Neuron (in vitro differentiated cells): ENCODE data around the gene MAP3K12.
"Not testable (repeated sequence)": the region's sequence is repeated elsewhere in the genome, so short reads cannot be mapped to it uniquely, and the experiment has no call there.

Experiments used
- H2AFZ ChIP-seq: one replicate; pipeline ENCODE4 v1.6.1; 2013; ENCODE audit warnings: low read depth, mild to moderate bottlenecking, inconsistent platforms, low read length, moderate library complexity
- H3K27me3 ChIP-seq: one replicate; pipeline ENCODE4 v1.6.1; 2013; ENCODE audit warnings: low read length; ENCODE audit not compliant: insufficient read depth
- H3K36me3 ChIP-seq: one replicate; pipeline ENCODE4 v1.6.1; 2013; ENCODE audit warnings: low read length; ENCODE audit not compliant: insufficient read depth
- H3K4me1 ChIP-seq: one replicate; pipeline ENCODE4 v1.6.1; 2013; ENCODE audit warnings: low read length; ENCODE audit not compliant: insufficient read depth
- H3K4me3 ChIP-seq: 2 replicates; pipeline ENCODE4 v1.5.1; 2013; ENCODE audit warnings: mild to moderate bottlenecking, low read length, moderate library complexity
- H3K9me3 ChIP-seq: one replicate; pipeline ENCODE4 v1.6.1; 2013; ENCODE audit warnings: low read length

The MAP3K12 gene

GRCh38 chr12:53450936-53451335, 48.3 kb downstream of the MAP3K12 start:
- H2AFZ ChIP-seq = no peak overlapping the region
- H3K4me1 ChIP-seq = peaks cover 22% of the 10 kb centered on the region
- no peak overlapping the region for H3K4me3 ChIP-seq
- H3K27me3 ChIP-seq = no peaks in the 10 kb centered on the region
- H3K9me3 ChIP-seq = no peaks in the 10 kb centered on the region
- peaks cover 35% of the 10 kb centered on the region for H3K36me3 ChIP-seq

GRCh38 chr12:53444593-53445325, 54.5 kb downstream of the MAP3K12 start:
- H3K4me3 ChIP-seq, H3K27me3 ChIP-seq: not testable (repeated sequence)

DNA sequence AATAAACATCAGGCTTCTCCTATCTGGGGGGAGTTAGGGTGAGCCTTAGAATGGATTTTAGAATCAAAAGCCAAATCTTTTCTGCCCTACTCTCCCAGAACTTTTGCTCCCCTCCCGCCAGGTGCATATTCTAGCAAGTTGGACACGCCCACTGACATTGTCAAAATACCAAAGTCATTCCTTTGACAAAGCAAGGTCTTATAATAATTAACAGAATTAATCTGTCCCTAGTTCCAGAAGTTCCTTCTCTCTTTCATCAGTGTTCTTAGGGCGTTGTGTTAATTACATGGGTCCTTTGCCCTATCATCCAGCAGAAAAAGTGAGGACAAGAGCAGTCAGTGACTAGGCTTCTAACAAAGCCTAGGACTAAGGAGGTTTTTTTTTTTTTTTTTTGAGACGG, 55.3 kb downstream of the MAP3K12 start:
- Histone ChIP-seq H3K9me3 (no peaks in the 10 kb centered on the region), H3K27me3 (no peaks in the 10 kb centered on the region), H3K4me1 (peaks cover 2% of the 10 kb centered on the region), H3K4me3 (no peak overlapping the region), H2AFZ (no peak overlapping the region), H3K36me3 (peaks cover 24% of the 10 kb centered on the region)

More at GRCh38 chr12:53444593-53445325, 54.5 kb downstream of the MAP3K12 start:
- H3K9me3 ChIP-seq, H2AFZ ChIP-seq, H3K4me1 ChIP-seq: not testable (repeated sequence)
- H3K36me3 ChIP-seq = peaks cover 24% of the 10 kb centered on the region

DNA sequence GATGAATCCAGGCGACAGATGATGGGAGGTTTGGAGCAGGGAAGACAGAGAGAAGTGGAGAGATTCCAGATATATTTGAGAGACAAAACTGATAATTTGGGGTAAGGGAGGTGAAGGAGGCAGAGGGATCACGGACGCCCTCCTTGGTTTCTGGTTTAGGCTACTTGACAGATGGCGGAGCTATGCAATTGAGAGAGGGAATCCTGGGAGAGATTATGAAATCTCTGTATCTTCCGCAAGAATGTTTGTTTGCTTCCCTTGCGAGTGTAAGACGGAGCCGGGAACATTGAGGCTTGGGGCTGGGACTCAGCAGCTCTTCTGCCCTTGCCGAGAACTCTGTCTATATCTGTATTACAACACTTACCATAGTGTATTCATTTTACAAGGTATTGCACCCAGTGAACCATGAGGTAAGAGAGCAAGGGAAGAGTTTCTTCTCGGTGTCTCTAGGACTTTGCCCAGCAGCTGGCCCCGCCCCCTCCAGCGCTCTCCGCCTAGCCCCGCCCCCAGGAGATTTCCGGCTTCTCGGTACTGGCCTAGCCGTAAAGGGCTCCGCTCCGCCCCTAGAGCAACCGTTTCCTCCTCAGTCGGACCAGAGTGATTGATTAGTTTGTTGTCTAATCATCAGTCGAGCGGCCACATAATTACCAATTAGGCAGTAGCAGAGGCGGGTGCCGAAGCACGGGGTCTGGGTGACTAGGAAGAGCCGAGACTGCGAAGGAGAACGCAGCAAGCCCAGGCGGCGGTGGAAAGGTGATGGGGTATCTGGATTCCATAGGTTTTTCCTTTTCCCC, 58.0 kb downstream of the MAP3K12 start, which contains the start of gene PRR13:
Gene PRR13 (plus strand): TSS at position 695 of the 794 bp plus-strand sequence. CDS start 981 bp downstream, outside the sequence.
- Histone ChIP-seq H2AFZ (peak within 1 kb of the TSS; percentile 82), H3K4me1 (peaks cover 2% of the 10 kb centered on the region), H3K36me3 (peaks cover 18% of the 10 kb centered on the region), H3K27me3 (no peaks in the 10 kb centered on the region), H3K4me3 (peak within 1 kb of the TSS; percentile 80), H3K9me3 (no peaks in the 10 kb centered on the region)

GRCh38 chr12:53439582-53439981, 59.7 kb downstream of the MAP3K12 start:
- not testable (repeated sequence) for H3K27me3 ChIP-seq, H3K4me1 ChIP-seq, H3K36me3 ChIP-seq, H3K9me3 ChIP-seq, H2AFZ ChIP-seq, H3K4me3 ChIP-seq

DNA sequence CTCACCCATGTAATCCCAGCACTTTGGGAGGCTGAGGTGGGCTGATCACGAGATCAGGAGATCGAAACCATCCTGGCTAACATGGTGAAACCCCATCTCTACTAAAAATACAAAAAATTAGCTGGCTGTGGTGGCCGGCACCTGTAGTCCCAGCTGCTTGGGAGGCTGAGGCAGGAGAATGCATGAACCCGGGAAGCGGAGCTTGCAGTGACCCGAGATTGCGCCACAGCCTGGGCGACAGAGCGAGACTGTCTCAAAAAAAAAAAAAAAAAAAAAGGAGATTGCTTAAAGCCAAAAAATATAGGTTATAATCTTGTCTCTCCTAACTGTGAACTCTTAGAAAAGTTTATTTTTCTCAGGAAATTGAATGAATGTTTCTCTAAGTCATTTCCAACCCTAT, 63.9 kb downstream of the MAP3K12 start:
- H3K27me3 ChIP-seq, H3K4me3 ChIP-seq, H3K9me3 ChIP-seq, H2AFZ ChIP-seq, H3K4me1 ChIP-seq, H3K36me3 ChIP-seq: not testable (repeated sequence)

DNA sequence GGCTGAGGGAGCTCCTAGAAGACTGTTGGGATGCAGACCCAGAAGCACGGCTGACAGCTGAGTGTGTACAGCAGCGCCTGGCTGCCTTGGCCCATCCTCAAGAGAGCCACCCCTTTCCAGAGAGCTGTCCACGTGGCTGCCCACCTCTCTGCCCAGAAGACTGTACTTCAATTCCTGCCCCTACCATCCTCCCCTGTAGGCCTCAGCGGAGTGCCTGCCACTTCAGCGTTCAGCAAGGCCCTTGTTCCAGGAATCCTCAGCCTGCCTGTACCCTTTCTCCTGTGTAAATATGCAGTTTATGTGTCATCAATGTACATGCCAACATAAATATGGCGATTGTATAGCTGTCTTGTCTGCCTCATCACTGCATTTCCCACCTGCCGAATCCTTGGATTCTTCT, 68.1 kb downstream of the MAP3K12 start:
- Histone ChIP-seq H3K9me3 (no peaks in the 10 kb centered on the region), H3K36me3 (no peaks in the 10 kb centered on the region), H2AFZ (no peak overlapping the region), H3K4me1 (no peaks in the 10 kb centered on the region), H3K27me3 (peaks cover 5% of the 10 kb centered on the region), H3K4me3 (no peak overlapping the region)

GRCh38 chr12:53430116-53430515, 69.1 kb downstream of the MAP3K12 start:
- no peaks in the 10 kb centered on the region for H3K36me3 ChIP-seq
- H3K9me3 ChIP-seq = no peaks in the 10 kb centered on the region
- no peak overlapping the region for H2AFZ ChIP-seq
- peaks cover 3% of the 10 kb centered on the region for H3K4me1 ChIP-seq
- no peak overlapping the region for H3K4me3 ChIP-seq
- H3K27me3 ChIP-seq = peaks cover 5% of the 10 kb centered on the region
